GM12878 (cell line): ENCODE measurements around the gene PHLPP1.

Experiments
- CHD2 ChIP-seq: IDR thresholded peaks from 2 replicates; pipeline ENCODE4 v1.6.1; 2011; ENCODE audit warnings: low read depth, low read length, improper control_type of control experiment, borderline replicate concordance
- CTCF ChIP-seq, 3 experiments: IDR thresholded peaks in 2 of 3; conservative IDR thresholded peaks in 1 of 3; 2 replicates each; pipeline ENCODE4 v1.5.1; 2011; ENCODE audit warnings: low read depth in 3 of 3, low read length in 3 of 3, mild to moderate bottlenecking in 3 of 3, control low read depth in 2 of 3, moderate library complexity in 2 of 3, inconsistent platforms in 1 of 3, mixed read lengths in 1 of 3; ENCODE audit not compliant: control insufficient read depth in 2 of 3, insufficient read depth in 1 of 3; ENCODE audit errors: extremely low read depth in 1 of 3
- DPF2 ChIP-seq: fragments of 450-650 bp; IDR thresholded peaks from 2 replicates; pipeline ENCODE4 v1.6.1; 2017; ENCODE audit warnings: mild to moderate bottlenecking
- EP300 ChIP-seq, 2 experiments: fragments of 150-350 bp in 1 of 2; IDR thresholded peaks; 2 replicates each; pipeline ENCODE4 v1.6.1; 2011 to 2012; ENCODE audit warnings: low read depth in 2 of 2, low read length in 2 of 2, borderline replicate concordance in 1 of 2, improper control_type of control experiment in 1 of 2, inconsistent platforms in 1 of 2; ENCODE audit not compliant: control insufficient read depth in 1 of 2
- GABPA ChIP-seq: IDR thresholded peaks from 2 replicates; pipeline ENCODE4 v1.6.1; 2014; ENCODE audit warnings: antibody characterized with exemption, low read depth, mild to moderate bottlenecking, inconsistent platforms
- HDAC6 ChIP-seq: fragments of 200-600 bp; sonication (generic); IDR thresholded peaks from one replicate; pipeline ENCODE4 v1.8.0; 2017; ENCODE audit warnings: antibody characterized with exemption; ENCODE audit not compliant: unreplicated experiment
- IKZF1 ChIP-seq: fragments of 450-650 bp; conservative IDR thresholded peaks from 2 replicates; pipeline ENCODE4 v1.6.1; 2017; ENCODE audit warnings: antibody characterized with exemption, mild to moderate bottlenecking
- KLF5 ChIP-seq: fragments of 450-650 bp; IDR thresholded peaks from 2 replicates; pipeline ENCODE4 v1.6.1; 2014; ENCODE audit warnings: mild to moderate bottlenecking; ENCODE audit not compliant: partially characterized antibody
- MXI1 ChIP-seq: fragments of 150-350 bp; IDR thresholded peaks from 2 replicates; pipeline ENCODE4 v1.6.1; 2011; ENCODE audit warnings: low read depth, mild to moderate bottlenecking, inconsistent platforms, low read length, improper control_type of control experiment
- SMAD1 ChIP-seq: fragments of 450-650 bp; IDR thresholded peaks from 2 replicates; pipeline ENCODE4 v1.6.1; 2018; ENCODE audit warnings: mild to moderate bottlenecking, low read depth; ENCODE audit not compliant: partially characterized antibody
- SMC3 ChIP-seq: IDR thresholded peaks from 2 replicates; pipeline ENCODE4 v1.6.1; 2011; ENCODE audit warnings: low read length, improper control_type of control experiment, borderline replicate concordance
- TCF12 ChIP-seq: IDR thresholded peaks from 2 replicates; pipeline ENCODE4 v1.6.1; 2011; ENCODE audit warnings: low read depth, mild to moderate bottlenecking, low read length
- TF ChIP-seq, protein P1 (sequence below): fragments of 450-650 bp; IDR thresholded peaks from 2 replicates; pipeline ENCODE4 v1.6.1; 2014; ENCODE audit warnings: mild to moderate bottlenecking
- TF ChIP-seq, protein P2 (sequence below): IDR thresholded peaks from 2 replicates; pipeline ENCODE4 v1.6.1; 2012; ENCODE audit warnings: low read depth, low read length, improper control_type of control experiment

DNA sequence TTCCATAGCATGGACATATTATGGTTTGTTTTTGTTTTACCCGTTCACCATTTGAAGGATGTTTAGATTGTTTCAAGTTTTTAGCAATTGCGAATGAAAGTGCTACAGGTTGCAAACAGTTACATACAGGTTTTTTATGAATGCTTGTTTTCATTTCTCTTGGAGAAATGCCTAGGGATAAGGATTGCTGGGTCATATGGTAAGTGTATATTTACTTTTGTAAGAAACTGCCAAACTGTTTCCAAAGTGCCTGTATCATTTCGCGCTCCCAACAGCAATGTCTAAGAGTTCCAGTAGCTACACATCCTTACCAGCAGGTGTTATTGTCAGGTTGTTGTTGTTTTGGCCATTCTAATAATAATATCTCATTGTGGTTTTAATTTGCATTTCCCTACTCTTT lies 251.7 kb downstream of the PHLPP1 start:
- TF ChIP-seq EP300 (IDR thresholded peaks at IDR 0.05; ENCODE audit: borderline replicate concordance in 1 of 2, control insufficient read depth in 1 of 2, low read depth in 2 of 2, low read length in 2 of 2) (no peak), CTCF (IDR thresholded peaks at IDR 0.05 in 2 of 3, conservative IDR thresholded peaks at IDR 0.05 in 1 of 3; ENCODE audit: control insufficient read depth in 2 of 3, extremely low read depth in 1 of 3, insufficient read depth in 1 of 3, low read depth in 3 of 3, low read length in 3 of 3) (no peak), SMAD1 (no peak), CHD2 (no peak), HDAC6 (no peak), TCF12 (no peak), KLF5 (no peak), SMC3 (no peak), GABPA (no peak), DPF2 (no peak), MXI1 (no peak), IKZF1 (no peak)
- TF ChIP-seq, protein P1, sequence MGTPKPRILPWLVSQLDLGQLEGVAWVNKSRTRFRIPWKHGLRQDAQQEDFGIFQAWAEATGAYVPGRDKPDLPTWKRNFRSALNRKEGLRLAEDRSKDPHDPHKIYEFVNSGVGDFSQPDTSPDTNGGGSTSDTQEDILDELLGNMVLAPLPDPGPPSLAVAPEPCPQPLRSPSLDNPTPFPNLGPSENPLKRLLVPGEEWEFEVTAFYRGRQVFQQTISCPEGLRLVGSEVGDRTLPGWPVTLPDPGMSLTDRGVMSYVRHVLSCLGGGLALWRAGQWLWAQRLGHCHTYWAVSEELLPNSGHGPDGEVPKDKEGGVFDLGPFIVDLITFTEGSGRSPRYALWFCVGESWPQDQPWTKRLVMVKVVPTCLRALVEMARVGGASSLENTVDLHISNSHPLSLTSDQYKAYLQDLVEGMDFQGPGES: no peak
- TF ChIP-seq, protein P2, sequence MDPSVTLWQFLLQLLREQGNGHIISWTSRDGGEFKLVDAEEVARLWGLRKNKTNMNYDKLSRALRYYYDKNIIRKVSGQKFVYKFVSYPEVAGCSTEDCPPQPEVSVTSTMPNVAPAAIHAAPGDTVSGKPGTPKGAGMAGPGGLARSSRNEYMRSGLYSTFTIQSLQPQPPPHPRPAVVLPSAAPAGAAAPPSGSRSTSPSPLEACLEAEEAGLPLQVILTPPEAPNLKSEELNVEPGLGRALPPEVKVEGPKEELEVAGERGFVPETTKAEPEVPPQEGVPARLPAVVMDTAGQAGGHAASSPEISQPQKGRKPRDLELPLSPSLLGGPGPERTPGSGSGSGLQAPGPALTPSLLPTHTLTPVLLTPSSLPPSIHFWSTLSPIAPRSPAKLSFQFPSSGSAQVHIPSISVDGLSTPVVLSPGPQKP: no peak
